ENCODE data around the gene SNN. TPM values are rescaled to one million over a fixed set of nuclear protein-coding genes. Genes with fewer than 3 reads are reported as not detected.

Gene SNN
- total and polyA plus RNA-seq, 9 of the 15 experiments (the other 6 are each of a cell fraction or from before 2014, with no cell fraction given) = 0.07 to 2.9 (median 1.9) TPM

GRCh38 chr16:11699234-11699894 is 31.1 kb downstream of the SNN start:
- no peaks in the 10 kb centered on the region; the same call in 2 of the 3 replicates for H3K79me2 ChIP-seq (ENCODE audit: control insufficient read depth, insufficient read depth, low read length)
- in situ Hi-C loops (cut with MboI) (no loop called here), intact Hi-C loops (cut with micrococcal nuclease) (no loop called here)
- ChIA-PET POLR2A (interaction anchor here (0.7 to 1.3 kb wide), 3 partner anchors 8 to 683 kb away, joined by 3 to 5 read pairs (median 3); no protein-coding TSS in a partner anchor), CTCF (ENCODE audit: low intra/inter-chr PET ratio) (no interaction called here)
- no peak overlapping the region for H3K27ac ChIP-seq (ENCODE audit: extremely low read depth, low read depth, low read length)
- DNase-seq (ENCODE audit: extremely low read depth in 1 of 4, low spot score in 3 of 4) = no peak
- no peaks in the 10 kb centered on the region for H4K20me1 ChIP-seq (replicated peaks; ENCODE audit: control insufficient read depth, insufficient read depth, low read length)
- H3K9ac ChIP-seq (ENCODE audit: insufficient read depth in 1 of 2, low read depth in 2 of 2, low read length in 2 of 2) = no peak overlapping the region
- peaks cover 85% of the 10 kb centered on the region for H3K36me3 ChIP-seq (ENCODE audit: control insufficient read depth, insufficient read depth, low read length)
- TF ChIP-seq PTTG1 (tag; IDR thresholded peaks at IDR 0.05; ENCODE audit: low read depth) (no peak), RFX5 (IDR thresholded peaks at IDR 0.05; ENCODE audit: low read depth, low read length) (no peak), ZNF655 (CRISPR knock-in tag; IDR thresholded peaks at IDR 0.05) (no peak), PHF21A (IDR thresholded peaks at IDR 0.05; ENCODE audit: borderline replicate concordance, low read depth) (no peak), HOMEZ (CRISPR knock-in tag; IDR thresholded peaks at IDR 0.05) (no peak), NFRKB (IDR thresholded peaks at IDR 0.05; ENCODE audit: low read depth) (no peak), STAG1 (CRISPR knock-in tag; IDR thresholded peaks at IDR 0.05; ENCODE audit: borderline replicate concordance) (no peak), CEBPB (tag; IDR thresholded peaks at IDR 0.05) (no peak), BDP1 (IDR thresholded peaks at IDR 0.05; ENCODE audit: insufficient read depth, insufficient read length) (no peak), ZBTB43 (CRISPR knock-in tag; IDR thresholded peaks at IDR 0.05) (no peak), ELK3 (CRISPR knock-in tag; IDR thresholded peaks at IDR 0.05) (no peak), TCF7 (IDR thresholded peaks at IDR 0.05; ENCODE audit: borderline replicate concordance) (no peak)
- FAIRE-seq = no peak
- H3K9me3 ChIP-seq (replicated peaks; ENCODE audit: control insufficient read depth, insufficient read depth, low read depth, low read length) = no peaks in the 10 kb centered on the region
- BruUV-seq (replicated peaks) = no TSS peak
- no peaks in the 10 kb centered on the region for H3K4me1 ChIP-seq (replicated peaks in 1 of 2; ENCODE audit: control insufficient read depth in 2 of 2, insufficient read depth in 2 of 2, low read length in 2 of 2)
- no peak overlapping the region for H3K4me2 ChIP-seq (ENCODE audit: insufficient read depth, low read length)
- 92% methylated on average over 10 of the region's 10 CpGs for WGBS (ENCODE audit: insufficient coverage, low coverage, missing lambda C conversion rate)
- no peak overlapping the region for H2AFZ ChIP-seq (ENCODE audit: low read depth, low read length)
- no peak overlapping the region for H3K4me3 ChIP-seq
- peaks cover 3% of the 10 kb centered on the region for H3K9me1 ChIP-seq (ENCODE audit: control insufficient read depth, insufficient read depth, low read length)
- no peaks in the 10 kb centered on the region for H3K27me3 ChIP-seq (ENCODE audit: control insufficient read depth in 2 of 2, insufficient read depth in 2 of 2, low read length in 2 of 2)
- no peak for ATAC-seq

All from K562 (cell line).